ENCODE measurements around the gene SDSL.
A peak's percentile ranks its signal among the peaks of the same experiment; 100 is the strongest.

SDSL gene, protein sequence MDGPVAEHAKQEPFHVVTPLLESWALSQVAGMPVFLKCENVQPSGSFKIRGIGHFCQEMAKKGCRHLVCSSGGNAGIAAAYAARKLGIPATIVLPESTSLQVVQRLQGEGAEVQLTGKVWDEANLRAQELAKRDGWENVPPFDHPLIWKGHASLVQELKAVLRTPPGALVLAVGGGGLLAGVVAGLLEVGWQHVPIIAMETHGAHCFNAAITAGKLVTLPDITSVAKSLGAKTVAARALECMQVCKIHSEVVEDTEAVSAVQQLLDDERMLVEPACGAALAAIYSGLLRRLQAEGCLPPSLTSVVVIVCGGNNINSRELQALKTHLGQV

DNA sequence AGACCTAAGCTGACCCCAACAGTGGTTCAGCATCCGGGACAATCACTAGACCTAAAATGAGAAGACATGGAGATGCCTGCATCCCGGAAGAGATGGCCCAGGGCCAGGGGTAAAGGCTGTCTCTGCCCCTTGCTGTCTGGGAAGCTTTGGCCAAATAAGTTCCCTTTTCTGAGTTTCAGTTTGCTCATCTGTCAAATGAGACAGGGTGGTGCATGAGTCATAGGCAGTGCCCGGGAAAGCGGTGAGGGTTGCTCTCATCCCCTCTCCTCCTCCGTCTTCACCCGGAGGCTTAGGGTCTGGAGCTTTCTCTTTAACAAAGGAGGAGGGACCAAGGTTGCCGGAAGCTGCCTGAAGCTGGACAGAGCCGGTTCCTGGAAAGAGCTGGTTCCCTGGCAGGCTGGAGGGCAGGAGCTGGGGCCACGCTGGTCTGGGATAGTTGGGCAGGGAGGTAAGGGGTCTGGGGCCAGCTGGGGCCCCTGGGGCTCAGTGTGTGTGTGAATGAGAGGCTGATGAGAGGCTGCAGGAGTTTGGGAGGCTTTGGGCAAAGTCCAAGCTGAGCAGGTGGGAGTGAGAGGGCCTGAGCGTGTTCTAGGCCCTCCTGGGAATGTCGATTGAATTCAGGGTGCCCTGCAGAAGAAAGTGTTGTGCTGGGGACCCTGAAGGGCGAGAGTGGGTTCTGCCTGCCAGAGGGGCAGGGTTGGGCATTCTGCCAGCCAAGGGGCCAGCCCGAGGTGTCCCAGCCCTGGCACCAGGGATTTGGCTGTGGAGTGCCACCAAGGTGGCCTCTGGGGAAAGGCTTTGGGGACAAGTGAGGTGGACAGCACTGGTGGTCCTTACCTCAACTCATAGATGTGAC, at the start of gene SDSL:
Gene SDSL (plus strand): TSS at position 351 of the 856 bp plus-strand sequence. CDS start 5,603 bp downstream, outside the sequence.
- DNase-seq (ENCODE audit: low read depth in 2 of 2): peak in 1 of 2 donors; percentile 8

DNA sequence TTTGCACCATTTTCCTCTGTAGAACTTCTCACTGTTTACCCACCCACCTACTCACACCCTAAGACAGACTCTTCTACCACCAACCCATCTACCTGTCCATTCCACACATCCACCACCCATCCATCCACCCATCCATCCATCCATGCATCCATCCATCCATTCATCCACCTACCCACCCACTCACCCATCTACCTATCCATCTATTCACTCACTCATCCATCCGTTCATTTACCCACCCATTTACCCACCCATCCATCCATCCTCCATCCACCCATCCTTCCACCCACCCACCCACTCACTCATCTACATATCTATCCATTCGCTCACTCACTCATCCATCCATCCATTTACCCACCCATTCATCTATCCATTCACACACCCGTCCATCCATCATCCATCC, 48.7 kb upstream of the SDSL start:
- no peak for DNase-seq (ENCODE audit: low read depth in 2 of 2)

DNA sequence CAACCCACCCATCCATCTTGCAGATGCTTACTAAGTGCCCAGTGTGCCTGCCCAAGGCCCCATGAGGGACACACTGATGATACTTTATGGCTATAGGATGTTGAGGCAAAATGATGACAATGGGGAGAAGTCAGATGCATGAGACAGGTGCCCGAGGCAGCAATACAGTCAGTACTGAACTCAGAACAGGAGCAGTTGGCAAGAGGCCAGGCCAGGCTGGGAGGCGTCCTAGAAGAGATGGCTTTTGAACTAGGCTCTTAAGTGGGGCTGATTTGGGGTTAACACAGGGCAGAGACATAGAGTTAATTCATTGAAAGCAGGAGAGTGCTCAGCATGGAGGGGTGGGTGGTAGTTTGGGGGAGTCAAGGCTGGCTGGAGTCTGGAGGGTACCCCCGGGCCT, 48.2 kb upstream of the SDSL start:
- DNase-seq (ENCODE audit: low read depth in 2 of 2): no peak

DNA sequence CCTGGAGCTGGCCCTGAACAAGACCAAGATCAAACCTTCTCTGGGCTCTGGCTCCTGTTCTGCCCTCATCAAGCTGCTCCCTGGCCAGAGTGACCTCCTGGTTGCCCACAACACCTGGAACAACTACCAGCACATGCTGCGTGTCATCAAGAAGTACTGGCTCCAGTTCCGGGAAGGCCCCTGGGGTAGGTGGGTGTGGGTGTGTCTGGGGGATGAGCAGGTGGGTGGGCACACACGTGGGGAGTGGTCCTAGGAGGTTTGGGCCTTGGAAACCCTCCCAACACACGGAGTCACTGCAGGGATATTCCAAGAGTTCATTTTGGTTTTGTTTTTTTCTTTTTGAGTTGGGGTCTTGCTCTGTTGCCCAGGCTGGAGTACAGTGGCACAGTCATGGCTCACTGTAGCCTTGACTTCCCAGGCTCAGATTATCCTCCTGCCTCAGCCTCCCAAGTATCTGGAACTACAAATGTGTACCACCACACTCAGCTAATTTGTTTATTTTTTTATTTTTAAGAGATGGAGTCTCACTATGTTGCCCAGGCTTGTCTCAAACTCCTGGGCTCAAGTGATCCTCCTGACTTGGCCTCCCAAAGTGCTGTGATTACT, 47.3 kb upstream of the SDSL start:
- DNase-seq (ENCODE audit: low read depth in 2 of 2): no peak

DNA sequence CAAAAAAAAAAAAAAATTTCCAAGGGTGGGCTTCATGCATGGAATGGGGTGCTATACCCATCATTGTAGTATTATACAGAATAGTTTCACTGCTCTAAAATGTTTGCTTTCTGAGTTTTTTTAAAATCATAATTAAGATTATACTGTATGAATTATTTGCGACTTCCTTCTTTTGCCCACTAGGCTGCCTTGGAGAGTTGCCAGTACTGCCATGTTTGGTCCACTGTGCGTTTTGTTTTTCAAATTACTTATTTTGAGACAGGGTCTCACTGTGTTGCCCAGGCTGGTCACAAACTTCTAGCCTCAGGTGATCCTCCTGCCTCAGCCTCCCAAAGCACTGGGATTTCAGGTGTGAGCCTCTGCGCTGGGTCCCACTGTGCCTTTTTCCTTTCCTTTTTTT, 43.9 kb upstream of the SDSL start:
- DNase-seq (ENCODE audit: low read depth in 2 of 2): no peak

DNA sequence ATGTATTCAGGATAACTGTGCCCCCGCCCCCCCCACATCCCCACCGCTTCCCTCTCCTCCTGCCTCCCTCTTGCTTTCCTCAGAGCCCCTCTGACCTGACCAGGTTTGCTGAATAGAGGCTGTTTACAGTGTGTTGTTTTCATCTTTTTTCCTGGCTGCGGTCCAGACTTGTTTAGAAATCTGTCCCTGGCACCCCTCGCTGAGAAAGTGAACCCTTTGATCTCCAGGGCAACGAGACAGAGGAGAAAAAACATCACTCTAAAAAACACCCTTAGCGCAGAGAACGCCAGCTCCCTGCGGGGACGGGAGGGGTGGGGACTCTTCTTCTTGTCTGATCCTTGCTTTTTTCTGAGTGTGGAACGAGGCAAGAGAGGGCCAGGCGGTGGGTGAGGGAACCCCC, 41.0 kb upstream of the SDSL start:
- DNase-seq (ENCODE audit: low read depth in 2 of 2): no peak

DNA sequence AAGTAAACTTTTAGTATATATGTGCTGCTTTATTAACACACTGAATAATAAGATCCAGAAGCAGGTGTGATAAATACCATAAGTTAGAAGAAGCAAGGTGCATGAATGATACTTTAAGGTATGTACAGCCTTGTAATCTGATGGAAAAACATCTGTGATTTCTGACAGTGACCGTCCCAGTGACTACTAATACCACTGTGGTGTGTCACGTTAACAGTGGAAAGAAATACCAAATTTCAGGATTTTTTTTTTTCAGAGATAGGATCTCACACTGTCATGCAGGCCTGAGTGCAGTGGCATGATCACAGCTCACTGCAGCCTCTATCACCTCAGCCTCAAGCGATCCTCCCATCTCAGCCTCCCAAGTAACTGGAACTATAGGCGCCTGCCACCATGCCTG, 40.0 kb upstream of the SDSL start:
- DNase-seq (ENCODE audit: low read depth in 2 of 2): no peak

DNA sequence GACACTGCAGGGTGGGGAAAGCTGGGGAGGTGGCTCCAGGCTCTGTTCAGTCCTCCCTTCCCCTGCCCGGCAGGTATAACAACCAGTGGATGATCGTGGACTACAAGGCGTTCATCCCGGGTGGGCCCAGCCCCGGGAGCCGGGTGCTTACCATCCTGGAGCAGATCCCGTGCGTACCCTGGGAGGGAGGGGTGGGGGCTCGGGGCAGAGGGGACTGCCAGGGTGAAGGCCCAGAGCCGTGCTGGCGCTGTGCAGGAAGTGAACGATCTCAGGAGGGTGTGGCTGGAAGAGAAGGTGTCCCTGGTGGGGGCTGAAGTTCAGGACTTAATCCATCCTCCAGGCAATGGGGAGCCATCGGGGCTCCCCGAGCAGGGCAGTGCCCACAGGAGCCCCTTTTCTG, 37.4 kb upstream of the SDSL start:
- DNase-seq (ENCODE audit: low read depth in 2 of 2): no peak

DNA sequence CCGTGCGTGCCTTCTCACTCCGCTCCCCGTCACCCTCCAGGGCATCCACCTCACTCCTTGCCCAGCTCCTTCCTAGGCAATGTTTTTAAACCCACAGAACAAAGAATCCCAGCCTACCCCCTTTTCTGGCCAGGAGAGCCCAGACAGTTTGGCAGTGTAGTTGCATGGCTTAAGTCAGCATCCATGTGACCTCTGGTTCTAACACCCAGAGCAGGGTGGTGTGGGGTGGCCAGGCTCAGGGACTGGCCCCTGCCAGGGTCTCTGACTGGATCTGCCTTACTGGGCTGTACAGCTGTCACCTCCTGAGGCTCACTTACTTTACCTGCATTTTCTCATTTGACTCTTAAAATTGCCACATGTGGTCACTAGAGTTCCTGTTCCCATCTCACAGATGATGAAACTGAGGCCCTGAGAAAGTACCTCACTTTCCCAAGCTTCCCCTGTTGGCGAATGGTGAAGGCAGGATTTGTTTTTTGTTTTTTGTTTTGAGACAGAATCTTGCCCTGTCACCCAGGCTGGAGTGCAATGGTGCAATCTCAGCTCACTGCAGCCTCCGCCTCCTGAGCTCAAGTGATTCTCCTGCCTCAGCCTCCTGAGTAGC, 36.8 kb upstream of the SDSL start:
- DNase-seq (ENCODE audit: low read depth in 2 of 2): no peak

DNA sequence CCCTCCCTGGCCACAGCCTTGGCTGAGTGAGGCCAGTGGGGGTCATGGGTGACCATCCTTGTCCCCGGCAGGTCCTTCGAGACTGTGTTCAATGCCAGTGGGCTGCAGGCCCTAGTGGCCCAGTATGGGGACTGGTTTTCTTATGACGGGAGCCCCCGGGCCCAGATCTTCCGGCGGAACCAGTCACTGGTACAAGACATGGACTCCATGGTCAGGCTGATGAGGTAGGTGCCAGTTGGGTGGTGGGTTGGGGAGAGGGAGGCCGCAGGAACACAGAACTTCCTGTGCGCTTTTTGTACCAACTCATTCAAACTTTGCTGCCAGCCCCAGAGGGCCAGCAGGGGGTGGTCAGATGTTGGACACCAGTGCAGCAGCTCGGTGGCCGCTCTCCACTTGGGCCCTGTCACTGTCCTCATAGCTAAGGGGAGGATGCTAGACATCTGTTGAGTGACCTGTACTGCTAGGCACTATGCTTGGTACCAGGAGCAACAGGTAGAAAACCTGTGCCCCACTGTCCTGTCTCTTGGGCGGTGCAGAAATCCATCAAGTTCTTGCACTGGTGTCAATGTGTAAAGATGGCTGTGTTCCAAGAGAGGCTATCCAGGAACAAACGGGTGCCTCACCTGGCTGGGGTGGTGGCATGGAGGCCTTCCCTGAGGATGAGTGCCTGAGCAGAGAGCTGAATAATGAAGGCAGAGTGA, 35.2 kb upstream of the SDSL start:
- no peak for DNase-seq (ENCODE audit: low read depth in 2 of 2)

DNA sequence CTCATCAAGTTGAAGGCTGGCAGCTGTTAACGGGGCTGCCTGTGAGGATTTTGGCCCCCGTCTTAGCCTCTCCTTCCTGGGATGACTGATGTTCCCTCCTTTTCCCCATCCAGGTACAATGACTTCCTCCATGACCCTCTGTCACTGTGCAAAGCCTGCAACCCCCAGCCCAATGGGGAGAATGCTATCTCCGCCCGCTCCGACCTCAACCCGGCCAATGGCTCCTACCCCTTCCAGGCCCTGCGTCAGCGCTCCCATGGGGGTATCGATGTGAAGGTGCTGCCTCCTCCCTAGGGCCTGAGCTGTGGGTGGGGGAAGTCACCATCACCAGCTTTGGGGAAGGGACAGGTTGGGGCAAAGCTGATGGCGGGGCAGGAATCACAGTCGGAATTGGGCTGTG, 34.5 kb upstream of the SDSL start:
- DNase-seq (ENCODE audit: low read depth in 2 of 2): no peak

DNA sequence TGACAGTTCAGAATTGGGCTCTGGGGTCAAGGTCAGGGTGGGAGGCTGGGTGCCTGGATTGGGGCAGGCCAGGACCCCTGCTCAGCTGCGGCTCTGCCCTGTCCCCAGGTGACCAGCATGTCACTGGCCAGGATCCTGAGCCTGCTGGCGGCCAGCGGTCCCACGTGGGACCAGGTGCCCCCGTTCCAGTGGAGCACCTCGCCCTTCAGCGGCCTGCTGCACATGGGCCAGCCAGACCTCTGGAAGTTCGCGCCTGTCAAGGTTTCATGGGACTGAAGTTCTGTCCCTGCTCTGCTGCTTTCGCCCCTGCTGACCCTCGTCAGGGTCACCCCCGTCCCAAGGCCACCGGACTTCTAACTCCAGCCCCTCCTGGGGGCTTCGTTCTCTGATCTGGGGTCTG, 33.8 kb upstream of the SDSL start:
- no peak for DNase-seq (ENCODE audit: low read depth in 2 of 2)

DNA sequence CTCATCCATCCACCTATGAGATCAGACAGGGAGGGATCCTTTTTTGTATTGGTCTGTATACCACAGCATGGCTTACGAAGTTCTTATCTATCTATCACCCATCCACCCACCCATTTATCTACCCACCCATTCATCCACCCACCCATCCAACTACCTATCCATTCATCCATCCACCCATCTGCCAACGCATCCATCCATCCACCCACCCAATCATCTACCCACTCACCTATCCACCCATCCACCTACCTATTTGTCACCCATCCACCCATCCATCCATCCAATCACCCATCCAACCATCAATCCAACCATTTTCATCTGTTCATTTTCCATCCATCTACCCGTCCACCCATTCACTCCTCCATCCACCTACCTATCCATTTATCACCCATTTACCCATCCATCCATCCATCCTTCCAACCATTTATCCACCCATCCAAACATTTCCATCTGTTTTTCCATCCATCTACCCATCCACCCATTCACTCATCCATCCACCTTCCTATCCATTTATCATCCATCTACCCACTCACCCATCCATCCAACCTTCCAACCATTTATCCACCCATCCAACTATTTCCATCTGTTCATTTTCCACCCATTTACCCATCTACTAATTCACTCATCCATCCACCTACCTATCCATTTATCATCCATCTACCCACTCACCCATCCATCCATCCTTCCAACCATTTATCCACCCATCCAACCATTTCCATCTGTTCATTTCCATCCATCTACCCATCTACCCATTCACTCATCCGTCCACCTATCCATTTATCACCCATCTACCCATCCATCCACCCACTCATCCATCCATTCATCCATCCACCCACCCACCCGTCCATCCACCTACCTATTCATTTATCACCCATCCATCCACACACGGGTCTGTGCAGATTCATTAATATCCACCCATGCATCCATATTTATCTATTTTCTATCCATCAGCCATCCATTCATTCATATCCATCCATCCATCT, 31.8 kb upstream of the SDSL start:
- no peak for DNase-seq (ENCODE audit: low read depth in 2 of 2)

DNA sequence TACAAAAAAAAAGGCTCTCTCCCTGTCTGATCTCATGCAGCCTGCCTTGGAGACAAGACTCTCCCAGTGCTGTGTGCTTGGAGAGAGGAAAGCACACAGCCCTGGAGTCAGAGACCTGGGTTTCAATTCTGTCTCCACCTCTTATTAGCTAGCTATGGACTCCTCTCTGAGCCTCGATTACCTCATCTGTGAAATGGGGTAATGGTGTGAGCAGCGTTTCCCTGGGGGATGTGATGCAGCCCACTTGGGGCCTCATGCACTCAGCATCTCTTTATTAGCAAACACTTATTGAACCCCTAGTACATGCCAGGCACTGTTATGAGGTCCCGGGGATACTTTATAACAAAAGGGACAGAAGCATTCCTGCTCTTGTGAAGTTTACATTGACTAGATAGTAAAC, 31.0 kb upstream of the SDSL start:
- DNase-seq (ENCODE audit: low read depth in 2 of 2): no peak

DNA sequence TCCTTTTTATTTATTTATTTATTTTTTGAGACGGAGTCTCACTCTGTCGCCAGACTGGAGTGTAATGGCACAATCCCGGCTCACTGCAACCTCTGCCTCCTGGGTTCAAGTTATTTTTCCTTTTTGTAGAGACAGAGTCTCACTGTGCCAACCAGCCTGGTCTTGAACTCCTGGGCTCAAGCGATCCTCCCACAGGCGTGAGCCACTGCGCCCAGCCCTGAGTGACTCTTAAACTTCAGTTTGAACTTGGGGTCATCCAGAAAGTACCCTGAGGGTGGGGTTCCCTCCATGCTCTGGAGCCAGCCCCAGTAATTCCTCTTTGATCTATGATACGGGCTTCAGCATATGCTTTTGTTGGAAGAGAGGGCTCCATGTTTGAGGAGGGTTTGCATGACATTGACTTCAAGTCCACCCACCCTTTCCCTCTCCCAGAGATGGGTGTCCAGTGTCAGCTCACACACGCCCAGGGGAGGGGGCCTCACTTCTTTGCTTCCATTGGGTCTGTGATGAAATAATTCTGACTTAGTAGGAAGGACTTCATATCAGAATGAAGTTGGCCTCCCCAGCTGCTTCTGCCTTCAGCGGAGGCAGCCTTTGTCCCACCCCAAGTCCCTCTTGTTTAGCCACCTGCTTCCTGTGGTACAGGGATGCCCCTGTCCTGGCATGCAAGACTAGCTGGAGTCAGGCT, 30.4 kb upstream of the SDSL start:
- no peak for DNase-seq (ENCODE audit: low read depth in 2 of 2)

DNA sequence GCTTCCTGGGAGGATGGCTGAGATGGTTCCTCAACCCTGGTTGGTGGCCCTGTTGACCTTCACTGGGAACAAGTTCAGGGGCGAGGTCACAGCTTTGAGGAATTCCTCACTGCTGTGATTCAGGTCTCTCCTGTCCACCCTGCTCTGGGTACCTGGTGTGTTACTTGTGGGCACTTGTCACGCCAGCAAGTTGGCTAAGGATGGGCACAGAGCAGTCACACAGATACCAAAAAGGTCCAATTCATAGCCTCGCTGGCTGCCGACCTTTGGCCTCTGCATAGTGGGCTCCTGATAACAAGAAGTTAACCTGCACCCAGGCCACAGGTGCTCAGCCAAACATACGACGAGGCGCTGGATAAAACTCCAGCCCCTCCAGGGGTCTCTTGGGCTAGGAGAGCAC, 29.7 kb upstream of the SDSL start:
- DNase-seq (ENCODE audit: low read depth in 2 of 2): no peak

DNA sequence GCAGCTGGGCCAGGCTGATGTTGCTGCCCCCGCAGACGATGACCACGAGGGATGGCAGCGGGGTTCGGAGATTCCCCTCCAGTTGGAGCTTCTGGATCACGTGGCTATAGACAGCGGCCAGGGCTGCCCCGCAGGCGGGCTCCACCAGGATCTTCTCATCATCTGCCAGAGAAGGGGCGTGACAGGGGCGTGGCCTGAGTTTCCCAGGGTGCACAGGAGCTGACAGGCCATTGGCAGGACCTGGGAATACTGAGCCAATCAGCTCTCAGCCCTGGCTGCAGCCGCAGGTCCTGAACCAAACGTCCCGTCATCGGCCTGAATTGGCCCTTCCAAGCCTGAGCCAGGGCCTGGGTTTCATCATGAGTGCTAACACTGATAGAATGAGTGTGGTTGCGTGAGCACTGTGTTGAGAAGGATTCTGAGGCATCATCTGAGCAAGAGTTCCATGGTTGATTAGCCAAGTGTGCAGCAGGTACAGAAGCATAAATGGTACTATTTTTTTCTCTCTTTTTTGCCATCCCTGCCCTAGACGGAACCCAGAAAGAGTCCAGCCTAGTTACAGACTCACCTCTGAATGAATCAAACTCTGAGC, 29.1 kb upstream of the SDSL start:
- DNase-seq (ENCODE audit: low read depth in 2 of 2): no peak

DNA sequence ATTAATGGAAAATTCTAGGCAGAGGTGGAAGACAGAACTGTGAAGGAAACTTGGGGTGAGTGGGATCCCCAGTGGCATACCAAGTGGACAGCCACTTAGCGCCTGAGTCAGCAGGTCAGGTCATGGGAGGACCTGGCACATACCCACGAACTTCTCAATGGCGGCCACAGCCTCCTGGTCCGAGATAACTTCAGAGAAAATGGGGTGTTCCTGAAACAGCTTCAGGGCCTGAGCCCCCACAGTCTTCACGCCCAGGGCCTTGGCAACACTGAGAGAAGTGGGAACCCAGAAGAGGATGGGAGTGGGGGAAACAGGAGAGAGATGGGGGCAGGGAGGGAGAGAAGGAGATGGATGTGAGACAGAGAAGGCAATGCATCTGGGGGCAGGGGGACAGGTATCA, 28.4 kb upstream of the SDSL start:
- no peak for DNase-seq (ENCODE audit: low read depth in 2 of 2)

DNA sequence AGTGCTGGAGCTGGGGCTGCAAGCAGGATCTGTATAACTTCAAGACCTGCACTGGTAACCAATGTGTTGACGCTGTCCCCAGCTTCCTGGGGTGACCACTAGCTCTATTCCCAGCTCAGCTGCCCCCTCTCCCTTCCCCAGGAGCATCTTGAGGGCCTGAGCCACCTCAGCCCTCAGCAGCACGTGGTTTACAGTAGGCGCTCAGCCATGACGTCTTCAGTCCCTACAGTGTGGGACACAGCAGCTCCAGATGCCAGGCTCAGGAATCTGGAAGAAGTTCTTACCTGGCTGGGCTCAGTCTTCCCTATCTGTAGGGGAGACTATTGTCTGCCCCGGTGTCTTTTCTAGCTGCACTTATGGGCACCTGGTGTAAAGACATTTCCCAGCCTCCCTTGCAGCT, 27.1 kb upstream of the SDSL start:
- DNase-seq (ENCODE audit: low read depth in 2 of 2): no peak

DNA sequence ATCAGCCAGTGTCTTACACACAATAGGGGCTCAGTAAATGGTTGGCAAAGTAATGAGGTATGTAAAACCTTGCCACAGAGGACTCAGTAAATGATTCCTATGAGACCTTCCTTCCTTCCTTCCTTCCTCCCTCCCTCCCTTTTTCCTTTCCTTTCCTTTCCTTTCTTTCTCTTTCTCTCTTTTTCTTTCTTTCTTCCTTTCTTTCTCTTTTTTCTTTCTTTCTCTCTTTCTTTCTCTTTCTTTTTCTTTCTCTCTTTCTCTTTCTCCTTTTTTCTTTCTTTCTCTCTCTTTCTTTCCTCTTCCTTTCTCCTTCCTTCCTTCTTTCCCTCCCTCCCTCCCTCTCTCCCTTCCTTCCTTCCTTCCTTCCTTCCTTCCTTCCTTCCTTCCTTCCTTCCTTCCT, 26.0 kb upstream of the SDSL start:
- no peak for DNase-seq (ENCODE audit: low read depth in 2 of 2)
